ENCODE data around the gene OR6K3.

DNA sequence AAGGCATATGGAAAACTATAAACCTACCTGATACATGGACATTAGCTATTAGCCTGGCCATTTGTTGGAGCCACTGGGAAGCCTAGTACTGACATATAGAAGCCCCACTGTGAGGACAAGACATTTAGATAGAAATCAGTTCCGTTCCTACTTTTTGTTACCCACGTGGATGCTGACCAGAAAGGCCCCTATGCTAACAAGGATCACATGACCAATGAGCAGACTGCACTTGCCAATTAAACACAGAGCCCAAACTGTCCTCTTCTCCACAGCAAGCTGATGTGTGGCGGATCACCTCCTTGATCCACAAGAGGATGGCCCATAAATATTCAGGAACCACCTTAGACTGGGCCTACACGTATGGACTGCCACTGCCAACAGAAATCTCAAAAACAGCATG lies 11.2 kb upstream of the OR6K3 start:
- TF ChIP-seq, protein P1, sequence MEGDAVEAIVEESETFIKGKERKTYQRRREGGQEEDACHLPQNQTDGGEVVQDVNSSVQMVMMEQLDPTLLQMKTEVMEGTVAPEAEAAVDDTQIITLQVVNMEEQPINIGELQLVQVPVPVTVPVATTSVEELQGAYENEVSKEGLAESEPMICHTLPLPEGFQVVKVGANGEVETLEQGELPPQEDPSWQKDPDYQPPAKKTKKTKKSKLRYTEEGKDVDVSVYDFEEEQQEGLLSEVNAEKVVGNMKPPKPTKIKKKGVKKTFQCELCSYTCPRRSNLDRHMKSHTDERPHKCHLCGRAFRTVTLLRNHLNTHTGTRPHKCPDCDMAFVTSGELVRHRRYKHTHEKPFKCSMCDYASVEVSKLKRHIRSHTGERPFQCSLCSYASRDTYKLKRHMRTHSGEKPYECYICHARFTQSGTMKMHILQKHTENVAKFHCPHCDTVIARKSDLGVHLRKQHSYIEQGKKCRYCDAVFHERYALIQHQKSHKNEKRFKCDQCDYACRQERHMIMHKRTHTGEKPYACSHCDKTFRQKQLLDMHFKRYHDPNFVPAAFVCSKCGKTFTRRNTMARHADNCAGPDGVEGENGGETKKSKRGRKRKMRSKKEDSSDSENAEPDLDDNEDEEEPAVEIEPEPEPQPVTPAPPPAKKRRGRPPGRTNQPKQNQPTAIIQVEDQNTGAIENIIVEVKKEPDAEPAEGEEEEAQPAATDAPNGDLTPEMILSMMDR (IDR thresholded peaks at IDR 0.05; ENCODE audit: low read depth, low read length, poor library complexity, severe bottlenecking), result no peak
- no peak for TF ChIP-seq EZH2phosphoT487 (IDR thresholded peaks at IDR 0.05; ENCODE audit: borderline replicate concordance, low read length)
